H1 (cell line): Measurements from ENCODE around the gene SETD1B. TPM values are rescaled to one million over a fixed set of nuclear protein-coding genes. Genes with fewer than 3 reads are reported as not detected.

Experiments
- ATF2 ChIP-seq: IDR thresholded peaks from 2 replicates; pipeline ENCODE4 v1.6.1; 2012; ENCODE audit warnings: low read length, inconsistent platforms
- CEBPB ChIP-seq: IDR thresholded peaks from 2 replicates; pipeline ENCODE4 v1.6.1; 2012; ENCODE audit warnings: low read depth, low read length
- CREB1 ChIP-seq: IDR thresholded peaks from 2 replicates; pipeline ENCODE4 v1.6.1; 2012; ENCODE audit warnings: inconsistent platforms
- HDAC6 ChIP-seq: IDR thresholded peaks from one replicate; pipeline ENCODE4 v1.7.1; 2012; ENCODE audit warnings: low read depth, mild to moderate bottlenecking, inconsistent platforms, low read length, moderate library complexity
- JUN ChIP-seq: IDR thresholded peaks from 2 replicates; pipeline ENCODE4 v1.6.1; 2011; ENCODE audit warnings: low read depth, mild to moderate bottlenecking, improper control_type of control experiment, low read length
- KDM4A ChIP-seq: IDR thresholded peaks from one replicate; pipeline ENCODE4 v1.7.1; 2012; ENCODE audit warnings: low read depth, mild to moderate bottlenecking, moderate library complexity, low read length, inconsistent platforms; ENCODE audit not compliant: severe bottlenecking
- KDM5A ChIP-seq: fragments of 200-600 bp; IDR thresholded peaks from 2 replicates; pipeline ENCODE4 v1.7.1; 2012; ENCODE audit warnings: mild to moderate bottlenecking, low read length, inconsistent platforms, mixed read lengths
- NANOG ChIP-seq: IDR thresholded peaks from 2 replicates; pipeline ENCODE4 v1.6.1; 2011; ENCODE audit warnings: low read length, low read depth, mild to moderate bottlenecking, inconsistent platforms; ENCODE audit not compliant: insufficient read depth, poor library complexity, severe bottlenecking
- PHF8 ChIP-seq: fragments of 200-600 bp; sonication (generic); conservative IDR thresholded peaks from 2 replicates; pipeline ENCODE4 v1.7.1; 2012; ENCODE audit warnings: low read depth, mild to moderate bottlenecking, inconsistent platforms, low read length, moderate library complexity
- POLR2AphosphoS5 ChIP-seq: IDR thresholded peaks from 2 replicates; pipeline ENCODE4 v1.6.1; 2011; ENCODE audit warnings: low read depth, low read length
- RBBP5 ChIP-seq: IDR thresholded peaks from 2 replicates; pipeline ENCODE4 v1.7.1; 2012; ENCODE audit warnings: low read depth, mild to moderate bottlenecking, inconsistent platforms, low read length, moderate library complexity, borderline replicate concordance
- SIN3A ChIP-seq, 2 experiments: IDR thresholded peaks in 1 of 2; conservative IDR thresholded peaks in 1 of 2; 2 replicates each; pipeline ENCODE4 v1.6.1; 2011 to 2012; ENCODE audit warnings: low read length in 2 of 2, improper control_type of control experiment in 1 of 2, low read depth in 1 of 2, mild to moderate bottlenecking in 1 of 2
- SIRT6 ChIP-seq: IDR thresholded peaks from one replicate; pipeline ENCODE4 v1.7.1; 2012; ENCODE audit warnings: low read length, inconsistent platforms
- SP4 ChIP-seq: IDR thresholded peaks from 2 replicates; pipeline ENCODE4 v1.6.1; 2012; ENCODE audit warnings: low read length, inconsistent platforms
- TAF1 ChIP-seq: IDR thresholded peaks from 2 replicates; pipeline ENCODE4 v1.6.1; 2011; ENCODE audit warnings: mild to moderate bottlenecking, low read depth, low read length
- USF2 ChIP-seq: IDR thresholded peaks from 2 replicates; pipeline ENCODE4 v1.6.1; 2011; ENCODE audit warnings: low read length, improper control_type of control experiment
- YY1 ChIP-seq: IDR thresholded peaks from 2 replicates; pipeline ENCODE4 v1.6.1; 2011; ENCODE audit warnings: low read depth, mild to moderate bottlenecking, low read length
- polyA plus RNA-seq, 7 experiments: library from polyadenylated mRNA; depleted of rRNA in 3 of 7; stranded (reverse) in 5 of 7; unstranded in 2 of 7; fragments of >200 nt in 5 of 7; fragments of 200-250 nt in 2 of 7; gene quantifications; 1 replicate in 5 of 7; 2 replicates in 1 of 7; 4 replicates in 1 of 7; pipeline versions ENCODE4 v1.2.1 to v1.2.3, GENCODE V29; 2011 to 2013; ENCODE audit warnings: missing spikeins in 2 of 7, mixed read lengths in 2 of 7
- total RNA-seq: library from RNA; stranded (reverse); fragmentation: NEBNext Ultra II Directional; extraction: Animal tissue kit (Norgen Biotek cat#: 25700); gene quantifications from 2 replicates; pipeline ENCODE4 v1.2.1, GENCODE V29; 2021
- TF ChIP-seq, protein P1 (sequence below), 3 experiments: IDR thresholded peaks; 1 replicate in 2 of 3; 2 replicates in 1 of 3; pipeline versions ENCODE4 v1.5.1 to v1.6.1; 2011; ENCODE audit warnings: low read length in 3 of 3, mild to moderate bottlenecking in 3 of 3, inconsistent platforms in 2 of 3, low read depth in 1 of 3, moderate library complexity in 1 of 3; ENCODE audit not compliant: insufficient read depth in 1 of 3; ENCODE audit errors: control extremely low read depth in 1 of 3

SETD1B gene
- total and polyA plus RNA-seq, 2 of the 8 experiments (the other 6 are each of a cell fraction or from before 2014, with no cell fraction given), result 1.3 to 17.7 TPM

DNA sequence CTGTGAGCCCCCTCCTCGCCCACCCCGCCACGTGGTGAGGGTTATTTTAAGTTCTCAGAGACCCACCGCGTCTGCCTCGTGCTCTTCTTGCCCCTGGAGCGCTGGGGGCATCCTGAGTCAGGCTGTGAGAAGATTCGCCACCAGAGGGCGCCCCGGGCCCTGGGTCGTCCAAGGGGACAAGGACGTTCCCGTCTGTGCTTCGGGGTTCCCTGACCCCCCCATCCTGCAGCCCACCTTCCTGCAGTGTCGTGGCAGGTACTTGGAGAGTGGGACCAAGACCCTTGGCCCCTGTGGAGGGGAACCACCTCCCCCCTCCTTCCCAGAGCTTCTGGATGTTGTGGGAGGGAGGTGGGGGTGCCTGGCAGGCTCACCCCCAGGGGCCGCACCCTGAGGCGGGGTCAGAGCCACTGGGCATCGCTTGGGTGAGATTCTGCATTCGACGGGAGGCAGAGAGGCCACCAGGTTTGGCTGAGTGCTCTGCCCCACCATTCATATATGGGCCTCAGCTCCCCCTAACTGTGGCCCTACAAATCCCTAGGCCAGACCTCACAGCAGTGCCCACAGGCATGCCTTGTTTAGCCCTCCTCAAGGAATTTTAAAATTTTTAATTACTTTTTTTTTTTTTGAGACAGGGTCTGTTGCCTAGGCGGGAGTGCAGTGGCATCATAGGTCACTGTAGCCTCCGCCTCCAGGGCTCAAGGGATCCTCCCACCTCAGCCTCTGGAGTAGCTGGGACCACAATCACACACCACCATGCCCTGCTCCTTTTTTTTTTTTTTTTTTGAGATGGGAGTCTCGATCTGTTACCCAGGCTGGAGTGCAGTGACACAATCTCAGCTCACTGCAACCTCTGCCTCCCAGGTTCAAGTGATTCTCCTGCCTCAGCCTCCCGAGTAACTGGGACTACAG lies 27.4 kb upstream of the SETD1B start (continued):
- TF ChIP-seq, protein P1, sequence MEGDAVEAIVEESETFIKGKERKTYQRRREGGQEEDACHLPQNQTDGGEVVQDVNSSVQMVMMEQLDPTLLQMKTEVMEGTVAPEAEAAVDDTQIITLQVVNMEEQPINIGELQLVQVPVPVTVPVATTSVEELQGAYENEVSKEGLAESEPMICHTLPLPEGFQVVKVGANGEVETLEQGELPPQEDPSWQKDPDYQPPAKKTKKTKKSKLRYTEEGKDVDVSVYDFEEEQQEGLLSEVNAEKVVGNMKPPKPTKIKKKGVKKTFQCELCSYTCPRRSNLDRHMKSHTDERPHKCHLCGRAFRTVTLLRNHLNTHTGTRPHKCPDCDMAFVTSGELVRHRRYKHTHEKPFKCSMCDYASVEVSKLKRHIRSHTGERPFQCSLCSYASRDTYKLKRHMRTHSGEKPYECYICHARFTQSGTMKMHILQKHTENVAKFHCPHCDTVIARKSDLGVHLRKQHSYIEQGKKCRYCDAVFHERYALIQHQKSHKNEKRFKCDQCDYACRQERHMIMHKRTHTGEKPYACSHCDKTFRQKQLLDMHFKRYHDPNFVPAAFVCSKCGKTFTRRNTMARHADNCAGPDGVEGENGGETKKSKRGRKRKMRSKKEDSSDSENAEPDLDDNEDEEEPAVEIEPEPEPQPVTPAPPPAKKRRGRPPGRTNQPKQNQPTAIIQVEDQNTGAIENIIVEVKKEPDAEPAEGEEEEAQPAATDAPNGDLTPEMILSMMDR (IDR thresholded peaks at IDR 0.05; ENCODE audit: control extremely low read depth in 1 of 3, insufficient read depth in 1 of 3, low read depth in 1 of 3, low read length in 3 of 3), result peak; percentile 90 to 92 (median 91)
- TF ChIP-seq POLR2AphosphoS5 (peak; percentile 25; the same call in 1 of the 2 replicates), NANOG (no peak), RBBP5 (no peak), YY1 (no peak), HDAC6 (no peak), PHF8 (no peak), TAF1 (no peak), JUN (no peak), KDM5A (no peak), CREB1 (peak; percentile 54), USF2 (no peak), SP4 (peak; percentile 60; the same call in 1 of the 2 replicates), SIN3A (conservative IDR thresholded peaks at IDR 0.05 in 1 of 2, IDR thresholded peaks at IDR 0.05 in 1 of 2; ENCODE audit: low read depth in 1 of 2, low read length in 2 of 2) (no peak), KDM4A (no peak), CEBPB (no peak), ATF2 (no peak), SIRT6 (no peak)
